Posterior vena cava (tissue), 2 donors: ENCODE measurements around the gene EYA4. TPM values are rescaled to one million over a fixed set of nuclear protein-coding genes. Genes with fewer than 3 reads are reported as not detected.
"Not testable (repeated sequence)": the region's sequence is repeated elsewhere in the genome, so short reads cannot be mapped to it uniquely, and the experiment has no call there.

ENCODE experiments used
- DNase-seq: peaks from one replicate; pipeline ENCODE4 v3.0.0-alpha.2; 2020; ENCODE audit warnings: low spot score
- intact Hi-C, 2 donors: fragments of 100-400 bp; cut with DNase I; formaldehyde crosslinking; loops; one replicate each; pipeline versions ENCODE4 v1.14.1 to v1.14.2; 2022 to 2023
- total RNA-seq, 2 donors: library from RNA; stranded (reverse); fragmentation: NEBNext Ultra II Directional; extraction: Animal tissue kit (Norgen Biotek cat#: 25700); gene quantifications; one replicate each; pipeline ENCODE4 v1.2.1, GENCODE V29; 2021
- donor health status: DM: yes; HTN: yes; CAD: no.
- donor health status: DM: yes; HTN: yes; CAD: no.

The EYA4 gene
- total RNA-seq, 2 donors from 2014 or later = 0.95 to 2.6 TPM

GRCh38 chr6:133541040-133541439 is 299.9 kb downstream of the EYA4 start:
- intact Hi-C loops = no loop called here
- DNase-seq = no peak

GRCh38 chr6:133542056-133542821 is 301.1 kb downstream of the EYA4 start:
- intact Hi-C loops = no loop called here
- no peak for DNase-seq

GRCh38 chr6:133544419-133544818 is 303.3 kb downstream of the EYA4 start:
- intact Hi-C loops = no loop called here
- DNase-seq = no peak

- intact Hi-C loops = no loop called here
- DNase-seq = no peak
Measured at GRCh38 chr6:133546098-133546497, 304.9 kb downstream of the EYA4 start.

GRCh38 chr6:133547136-133547535 is 306.0 kb downstream of the EYA4 start:
- intact Hi-C loops = no loop called here
- no peak for DNase-seq

- DNase-seq = no peak
- intact Hi-C loops = no loop called here
Measured at GRCh38 chr6:133548423-133549159, 307.4 kb downstream of the EYA4 start.

GRCh38 chr6:133549371-133549801 is 308.2 kb downstream of the EYA4 start:
- DNase-seq = no peak
- intact Hi-C loops = no loop called here

- DNase-seq = no peak
- intact Hi-C loops = loop anchor here in 1 of 2 donors (10.0 kb wide), 1 partner anchor 545 kb away; no protein-coding TSS in a partner anchor
Measured at GRCh38 chr6:133550026-133550425, 308.9 kb downstream of the EYA4 start.

- no peak for DNase-seq
- intact Hi-C loops = loop anchor here in 1 of 2 donors (10.0 kb wide), 1 partner anchor 543 kb away; no protein-coding TSS in a partner anchor
Measured at GRCh38 chr6:133551436-133551835, 310.3 kb downstream of the EYA4 start.

GRCh38 chr6:133551847-133552341 is 310.7 kb downstream of the EYA4 start:
- intact Hi-C loops = loop anchor here in 1 of 2 donors (10.0 kb wide), 1 partner anchor 543 kb away; no protein-coding TSS in a partner anchor
- peak; percentile 84 for DNase-seq

- no peak for DNase-seq
- intact Hi-C loops = loop anchor here in 1 of 2 donors (10.0 kb wide), 1 partner anchor 541 kb away; no protein-coding TSS in a partner anchor
Measured at GRCh38 chr6:133553652-133554051, 312.5 kb downstream of the EYA4 start.

GRCh38 chr6:133554121-133554520 is 313.0 kb downstream of the EYA4 start:
- DNase-seq = not testable (repeated sequence)
- intact Hi-C loops = loop anchor here in 1 of 2 donors (10.0 kb wide), 1 partner anchor 541 kb away; no protein-coding TSS in a partner anchor

GRCh38 chr6:133555685-133556084 is 314.5 kb downstream of the EYA4 start:
- intact Hi-C loops = loop anchor here in 1 of 2 donors (10.0 kb wide), 1 partner anchor 539 kb away; no protein-coding TSS in a partner anchor

GRCh38 chr6:133559926-133560325 is 318.8 kb downstream of the EYA4 start:
- no peak for DNase-seq
- intact Hi-C loops = loop anchor here in 1 of 2 donors (10.0 kb wide), 1 partner anchor 535 kb away; no protein-coding TSS in a partner anchor

More at GRCh38 chr6:133555685-133556084, 314.5 kb downstream of the EYA4 start:
- DNase-seq = no peak

GRCh38 chr6:133567636-133568035 is 326.5 kb downstream of the EYA4 start:
- no peak for DNase-seq
- intact Hi-C loops = loop anchor here (2.0 to 5.0 kb wide), 2 partner anchors 349 to 350 kb away; no protein-coding TSS in a partner anchor

GRCh38 chr6:133568970-133569889 is 328.1 kb downstream of the EYA4 start:
- DNase-seq = no peak
- intact Hi-C loops = loop anchor here (2.0 to 5.0 kb wide), 2 partner anchors 348 kb away; no protein-coding TSS in a partner anchor

- intact Hi-C loops = loop anchor here in 1 of 2 donors (10.0 kb wide), 1 partner anchor 263 kb away; no protein-coding TSS in a partner anchor
- no peak for DNase-seq
Measured at GRCh38 chr6:133571681-133572080, 330.5 kb downstream of the EYA4 start.

GRCh38 chr6:133577851-133578250 is 336.7 kb downstream of the EYA4 start:
- intact Hi-C loops = loop anchor here in 1 of 2 donors (10.0 kb wide), 1 partner anchor 257 kb away; no protein-coding TSS in a partner anchor
- no peak for DNase-seq
